HCT116 (cell line): ENCODE data around the gene MSI2. TPM values are rescaled to one million over a fixed set of nuclear protein-coding genes. Genes with fewer than 3 reads are reported as not detected.

Experiments used
- ATAC-seq: fragments of 200-7000 bp; cut with Tn5 transposase; 2 replicates; pipeline ENCODE4 v1.9.1; 2020; ENCODE audit warnings: mild to moderate bottlenecking, moderate library complexity
- BruUV-seq: library from RNA; stranded (reverse); fragments of 400-500 nt; replicated peaks from 2 replicates; lab custom pipeline; 2021; lab: Mats Ljungman, UMichigan
- CTCF ChIA-PET: fragments of 300-600 bp; sonication (Branson Sonifier 250); formaldehyde crosslinking; loops from one replicate; lab custom pipeline; 2021; ENCODE audit warnings: antibody characterized with exemption; lab: Charles Lee
- POLR2A ChIA-PET: fragments of 300-600, 350-600 bp; sonication (Branson Sonifier 250); formaldehyde crosslinking; loops from one replicate; lab custom pipeline; 2021; ENCODE audit warnings: antibody characterized with exemption; lab: Charles Lee
- RAD21 ChIA-PET, 2 experiments: fragments of 300-600 bp; sonication (Branson Sonifier 250); formaldehyde crosslinking; loops; one replicate each; lab custom pipeline; 2023; ENCODE audit warnings: low total read pairs in 2 of 2; ENCODE audit not compliant: uncharacterized antibody in 2 of 2, unreplicated experiment in 2 of 2, low non-redundant PET in 1 of 2; lab: Charles Lee
- DNase-seq: peaks from one replicate; pipeline ENCODE4 v3.0.0-alpha.2; 2010; ENCODE audit warnings: low read depth, low spot score
- H2AFZ ChIP-seq: fragments of 200-600 bp; shearing (Covaris generic), sonication (generic); 2 replicates; pipeline ENCODE4 v1.6.1; 2017; ENCODE audit warnings: low read depth, mixed run types, mixed read lengths, antibody characterized with exemption, low read length; ENCODE audit not compliant: poor library complexity, severe bottlenecking
- H3K27ac ChIP-seq: 2 replicates; pipeline ENCODE4 v1.5.1; 2012; ENCODE audit warnings: low read depth, low read length
- H3K27me3 ChIP-seq: fragments of 200-600 bp; sonication (generic); 2 replicates; pipeline ENCODE4 v1.6.1; 2016; ENCODE audit warnings: mixed run types, low read length, mixed read lengths; ENCODE audit not compliant: insufficient read depth
- H3K36me3 ChIP-seq, 2 experiments: fragments of 200-500 bp in 1 of 2; fragments of 200-600 bp in 1 of 2; sonication (Bioruptor generic) in 1 of 2; sonication (generic) in 1 of 2; 2 replicates each; pipeline versions ENCODE4 v1.5.1 to v1.6.1; 2014 to 2016; ENCODE audit warnings: low read length in 2 of 2, inconsistent platforms in 1 of 2, mixed read lengths in 1 of 2, mixed run types in 1 of 2; ENCODE audit not compliant: insufficient read depth in 2 of 2, control insufficient read depth in 1 of 2
- H3K4me1 ChIP-seq, 2 experiments: fragments of 200-600 bp in 1 of 2; sonication (generic) in 1 of 2; 2 replicates each; pipeline versions ENCODE4 v1.5.1 to v1.6.1; 2012 to 2017; ENCODE audit warnings: low read length in 2 of 2, inconsistent platforms in 1 of 2, mild to moderate bottlenecking in 1 of 2, mixed read lengths in 1 of 2, mixed run types in 1 of 2, moderate library complexity in 1 of 2; ENCODE audit not compliant: insufficient read depth in 2 of 2, control insufficient read depth in 1 of 2
- H3K4me2 ChIP-seq: fragments of 200-600 bp; sonication (generic); 2 replicates; pipeline ENCODE4 v1.6.1; 2017; ENCODE audit warnings: mixed run types, low read length, mixed read lengths
- H3K4me3 ChIP-seq, 2 experiments: fragments of 200-600 bp in 1 of 2; sonication (generic) in 1 of 2; replicated peaks in 1 of 2; 2 replicates each; pipeline ENCODE4 v1.5.1; 2011 to 2016; ENCODE audit warnings: low read length in 2 of 2, control low read depth in 1 of 2, low read depth in 1 of 2, mild to moderate bottlenecking in 1 of 2, mixed read lengths in 1 of 2, mixed run types in 1 of 2
- H3K79me2 ChIP-seq: fragments of 200-600 bp; sonication (generic); 2 replicates; pipeline ENCODE4 v1.6.1; 2017; ENCODE audit warnings: mild to moderate bottlenecking, mixed run types, low read length, moderate library complexity, mixed read lengths; ENCODE audit not compliant: insufficient read depth
- H3K9ac ChIP-seq: fragments of 200-600 bp; sonication (generic); 2 replicates; pipeline ENCODE4 v1.6.1; 2016; ENCODE audit warnings: low read length, mixed read lengths
- H3K9me2 ChIP-seq: fragments of 200-600 bp; sonication (generic), shearing (Covaris generic); 2 replicates; pipeline ENCODE4 v1.6.1; 2017; ENCODE audit warnings: mixed run types, mild to moderate bottlenecking, moderate library complexity; ENCODE audit not compliant: insufficient read depth
- H3K9me3 ChIP-seq, 2 experiments: fragments of 200-500 bp in 1 of 2; fragments of 200-600 bp in 1 of 2; sonication (Bioruptor generic) in 1 of 2; sonication (generic) in 1 of 2; 2 replicates each; pipeline ENCODE4 v1.6.1; 2014 to 2017; ENCODE audit warnings: low read length in 2 of 2, mixed read lengths in 2 of 2, inconsistent platforms in 1 of 2, low read depth in 1 of 2, mild to moderate bottlenecking in 1 of 2, mixed run types in 1 of 2, moderate library complexity in 1 of 2; ENCODE audit not compliant: control insufficient read depth in 1 of 2, insufficient read depth in 1 of 2
- H4K20me1 ChIP-seq: fragments of 200-600 bp; sonication (generic), shearing (Covaris generic); 2 replicates; pipeline ENCODE4 v1.6.1; 2017; ENCODE audit warnings: mixed run types, mild to moderate bottlenecking, moderate library complexity; ENCODE audit not compliant: insufficient read depth
- CBX3 ChIP-seq: IDR thresholded peaks from 2 replicates; pipeline ENCODE4 v1.6.1; 2012; ENCODE audit warnings: low read depth
- CEBPB ChIP-seq: IDR thresholded peaks from 2 replicates; pipeline ENCODE4 v1.6.1; 2012; ENCODE audit warnings: low read depth
- ELF1 ChIP-seq: IDR thresholded peaks from 2 replicates; pipeline ENCODE4 v1.6.1; 2012; ENCODE audit warnings: low read depth, borderline replicate concordance
- EZH2 ChIP-seq: fragments of 200-600 bp; sonication (generic); IDR thresholded peaks from 2 replicates; pipeline ENCODE4 v1.6.1; 2017; ENCODE audit warnings: antibody characterized with exemption, mixed run types
- EZH2phosphoT487 ChIP-seq: fragments of 200-600 bp; IDR thresholded peaks from 2 replicates; pipeline ENCODE4 v1.6.1; 2018; ENCODE audit warnings: antibody characterized with exemption, borderline replicate concordance
- FOSL1 ChIP-seq: IDR thresholded peaks from 2 replicates; pipeline ENCODE4 v1.6.1; 2012; ENCODE audit warnings: low read depth
- JUND ChIP-seq: IDR thresholded peaks from 2 replicates; pipeline ENCODE4 v1.6.1; 2012
- POLR2A ChIP-seq: IDR thresholded peaks from 2 replicates; pipeline ENCODE4 v1.7.0; 2011; ENCODE audit warnings: borderline replicate concordance; ENCODE audit not compliant: insufficient read depth, insufficient read length; ENCODE audit errors: extremely low read depth
- POLR2AphosphoS5 ChIP-seq: IDR thresholded peaks from 2 replicates; pipeline ENCODE4 v1.6.1; 2011; ENCODE audit warnings: mild to moderate bottlenecking, low read depth, low read length, moderate library complexity
- RAD21 ChIP-seq: IDR thresholded peaks from 2 replicates; pipeline ENCODE4 v1.6.1; 2012; ENCODE audit warnings: low read depth, mild to moderate bottlenecking
- SIN3A ChIP-seq: IDR thresholded peaks from 2 replicates; pipeline ENCODE4 v1.6.1; 2012; ENCODE audit warnings: low read depth
- SP1 ChIP-seq: IDR thresholded peaks from 2 replicates; pipeline ENCODE4 v1.6.1; 2012; ENCODE audit warnings: low read depth
- SRF ChIP-seq: IDR thresholded peaks from 2 replicates; pipeline ENCODE4 v1.6.1; 2012; ENCODE audit warnings: low read depth
- TCF7L2 ChIP-seq: IDR thresholded peaks from 2 replicates; pipeline ENCODE4 v1.7.0; 2011; ENCODE audit warnings: borderline replicate concordance, inconsistent platforms; ENCODE audit not compliant: insufficient read depth, insufficient read length; ENCODE audit errors: extremely low read depth
- YY1 ChIP-seq: IDR thresholded peaks from 2 replicates; pipeline ENCODE4 v1.6.1; 2011; ENCODE audit warnings: low read length, low read depth, moderate library complexity, mild to moderate bottlenecking; ENCODE audit not compliant: insufficient replicate concordance; ENCODE audit errors: extremely low read depth
- ZFX ChIP-seq: fragments of 450-650 bp; IDR thresholded peaks from 2 replicates; pipeline ENCODE4 v1.6.1; 2017
- intact Hi-C: fragments of 100-400 bp; cut with micrococcal nuclease; formaldehyde crosslinking; loops from 2 replicates; pipeline ENCODE4 v1.10.0; 2022
- total RNA-seq: library from RNA; stranded (reverse); gene quantifications from one replicate; pipeline ENCODE4 v1.2.1, GENCODE V29; 2021; ENCODE audit not compliant: unreplicated experiment
- TF ChIP-seq, protein P1 (sequence below), 3 experiments: fragments of 200-600 bp in 1 of 3; sonication (generic) in 1 of 3; IDR thresholded peaks in 2 of 3; conservative IDR thresholded peaks in 1 of 3; 2 replicates each; pipeline ENCODE4 v1.5.1; 2012 to 2017; ENCODE audit warnings: low read depth in 2 of 3, low read length in 2 of 3, antibody characterized with exemption in 1 of 3, borderline replicate concordance in 1 of 3, control low read depth in 1 of 3, mild to moderate bottlenecking in 1 of 3, mixed read lengths in 1 of 3, mixed run types in 1 of 3, moderate library complexity in 1 of 3; ENCODE audit not compliant: insufficient read depth in 1 of 3
- TF ChIP-seq, protein P2 (sequence below): IDR thresholded peaks from 2 replicates; pipeline ENCODE4 v1.6.1; 2012; ENCODE audit warnings: low read depth
- TF ChIP-seq, protein P3 (sequence below): IDR thresholded peaks from 2 replicates; pipeline ENCODE4 v1.6.1; 2011; ENCODE audit warnings: mild to moderate bottlenecking, low read length, moderate library complexity; ENCODE audit not compliant: insufficient replicate concordance; ENCODE audit errors: extremely low read depth
- TF ChIP-seq, protein P4 (sequence below): IDR thresholded peaks from 2 replicates; pipeline ENCODE4 v1.6.1; 2012

The MSI2 gene
- total RNA-seq, 1 experiment from 2014 or later = 137 TPM

DNA sequence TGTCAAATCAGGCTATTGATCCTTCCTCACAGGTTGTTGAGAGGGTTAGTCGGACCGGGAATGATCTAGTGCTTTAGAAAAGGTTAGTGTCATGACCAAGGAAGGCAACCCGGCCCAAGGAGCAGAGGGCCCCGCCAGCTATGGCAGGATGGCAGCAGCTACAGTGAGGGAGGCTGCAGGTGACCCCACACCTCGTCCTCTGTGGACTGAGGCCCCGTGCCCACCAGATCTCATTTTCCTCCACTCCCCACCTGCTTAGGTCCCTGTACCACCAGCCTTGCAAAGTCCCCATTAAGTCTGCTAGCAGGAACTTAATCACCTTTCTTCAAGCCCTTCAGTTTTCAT lies 381.3 kb downstream of the MSI2 start:
- H3K27ac ChIP-seq = no peak overlapping the region
- intact Hi-C loops = no loop called here
- peaks cover 0 to 2% of the 10 kb centered on the region in 2 experiments; a peak in 1 of 4 replicates for H3K36me3 ChIP-seq
- ChIA-PET CTCF (no interaction called here), POLR2A (no interaction called here), RAD21 (no interaction called here)
- no peaks in the 10 kb centered on the region for H4K20me1 ChIP-seq
- H3K4me2 ChIP-seq = no peak overlapping the region
- BruUV-seq = no TSS peak
- H3K4me1 ChIP-seq = no peaks in the 10 kb centered on the region
- no peak overlapping the region for H3K9ac ChIP-seq
- no peaks in the 10 kb centered on the region for H3K9me3 ChIP-seq
- no peaks in the 10 kb centered on the region for H3K9me2 ChIP-seq
- no peaks in the 10 kb centered on the region for H3K27me3 ChIP-seq
- no peak overlapping the region for H3K4me3 ChIP-seq
- TF ChIP-seq EZH2 (no peak), JUND (no peak), CEBPB (no peak), POLR2AphosphoS5 (no peak), FOSL1 (no peak), POLR2A (no peak), EZH2phosphoT487 (no peak), RAD21 (no peak), ZFX (no peak), SP1 (no peak), SIN3A (no peak), CBX3 (no peak), YY1 (no peak), TCF7L2 (no peak), SRF (no peak), ELF1 (no peak)
- TF ChIP-seq, protein P1, sequence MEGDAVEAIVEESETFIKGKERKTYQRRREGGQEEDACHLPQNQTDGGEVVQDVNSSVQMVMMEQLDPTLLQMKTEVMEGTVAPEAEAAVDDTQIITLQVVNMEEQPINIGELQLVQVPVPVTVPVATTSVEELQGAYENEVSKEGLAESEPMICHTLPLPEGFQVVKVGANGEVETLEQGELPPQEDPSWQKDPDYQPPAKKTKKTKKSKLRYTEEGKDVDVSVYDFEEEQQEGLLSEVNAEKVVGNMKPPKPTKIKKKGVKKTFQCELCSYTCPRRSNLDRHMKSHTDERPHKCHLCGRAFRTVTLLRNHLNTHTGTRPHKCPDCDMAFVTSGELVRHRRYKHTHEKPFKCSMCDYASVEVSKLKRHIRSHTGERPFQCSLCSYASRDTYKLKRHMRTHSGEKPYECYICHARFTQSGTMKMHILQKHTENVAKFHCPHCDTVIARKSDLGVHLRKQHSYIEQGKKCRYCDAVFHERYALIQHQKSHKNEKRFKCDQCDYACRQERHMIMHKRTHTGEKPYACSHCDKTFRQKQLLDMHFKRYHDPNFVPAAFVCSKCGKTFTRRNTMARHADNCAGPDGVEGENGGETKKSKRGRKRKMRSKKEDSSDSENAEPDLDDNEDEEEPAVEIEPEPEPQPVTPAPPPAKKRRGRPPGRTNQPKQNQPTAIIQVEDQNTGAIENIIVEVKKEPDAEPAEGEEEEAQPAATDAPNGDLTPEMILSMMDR (IDR thresholded peaks at IDR 0.05 in 2 of 3, conservative IDR thresholded peaks at IDR 0.05 in 1 of 3; ENCODE audit: borderline replicate concordance in 1 of 3, insufficient read depth in 1 of 3, low read depth in 2 of 3, low read length in 2 of 3) = no peak
- TF ChIP-seq, protein P2, sequence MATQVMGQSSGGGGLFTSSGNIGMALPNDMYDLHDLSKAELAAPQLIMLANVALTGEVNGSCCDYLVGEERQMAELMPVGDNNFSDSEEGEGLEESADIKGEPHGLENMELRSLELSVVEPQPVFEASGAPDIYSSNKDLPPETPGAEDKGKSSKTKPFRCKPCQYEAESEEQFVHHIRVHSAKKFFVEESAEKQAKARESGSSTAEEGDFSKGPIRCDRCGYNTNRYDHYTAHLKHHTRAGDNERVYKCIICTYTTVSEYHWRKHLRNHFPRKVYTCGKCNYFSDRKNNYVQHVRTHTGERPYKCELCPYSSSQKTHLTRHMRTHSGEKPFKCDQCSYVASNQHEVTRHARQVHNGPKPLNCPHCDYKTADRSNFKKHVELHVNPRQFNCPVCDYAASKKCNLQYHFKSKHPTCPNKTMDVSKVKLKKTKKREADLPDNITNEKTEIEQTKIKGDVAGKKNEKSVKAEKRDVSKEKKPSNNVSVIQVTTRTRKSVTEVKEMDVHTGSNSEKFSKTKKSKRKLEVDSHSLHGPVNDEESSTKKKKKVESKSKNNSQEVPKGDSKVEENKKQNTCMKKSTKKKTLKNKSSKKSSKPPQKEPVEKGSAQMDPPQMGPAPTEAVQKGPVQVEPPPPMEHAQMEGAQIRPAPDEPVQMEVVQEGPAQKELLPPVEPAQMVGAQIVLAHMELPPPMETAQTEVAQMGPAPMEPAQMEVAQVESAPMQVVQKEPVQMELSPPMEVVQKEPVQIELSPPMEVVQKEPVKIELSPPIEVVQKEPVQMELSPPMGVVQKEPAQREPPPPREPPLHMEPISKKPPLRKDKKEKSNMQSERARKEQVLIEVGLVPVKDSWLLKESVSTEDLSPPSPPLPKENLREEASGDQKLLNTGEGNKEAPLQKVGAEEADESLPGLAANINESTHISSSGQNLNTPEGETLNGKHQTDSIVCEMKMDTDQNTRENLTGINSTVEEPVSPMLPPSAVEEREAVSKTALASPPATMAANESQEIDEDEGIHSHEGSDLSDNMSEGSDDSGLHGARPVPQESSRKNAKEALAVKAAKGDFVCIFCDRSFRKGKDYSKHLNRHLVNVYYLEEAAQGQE = no peak
- TF ChIP-seq, protein P3, sequence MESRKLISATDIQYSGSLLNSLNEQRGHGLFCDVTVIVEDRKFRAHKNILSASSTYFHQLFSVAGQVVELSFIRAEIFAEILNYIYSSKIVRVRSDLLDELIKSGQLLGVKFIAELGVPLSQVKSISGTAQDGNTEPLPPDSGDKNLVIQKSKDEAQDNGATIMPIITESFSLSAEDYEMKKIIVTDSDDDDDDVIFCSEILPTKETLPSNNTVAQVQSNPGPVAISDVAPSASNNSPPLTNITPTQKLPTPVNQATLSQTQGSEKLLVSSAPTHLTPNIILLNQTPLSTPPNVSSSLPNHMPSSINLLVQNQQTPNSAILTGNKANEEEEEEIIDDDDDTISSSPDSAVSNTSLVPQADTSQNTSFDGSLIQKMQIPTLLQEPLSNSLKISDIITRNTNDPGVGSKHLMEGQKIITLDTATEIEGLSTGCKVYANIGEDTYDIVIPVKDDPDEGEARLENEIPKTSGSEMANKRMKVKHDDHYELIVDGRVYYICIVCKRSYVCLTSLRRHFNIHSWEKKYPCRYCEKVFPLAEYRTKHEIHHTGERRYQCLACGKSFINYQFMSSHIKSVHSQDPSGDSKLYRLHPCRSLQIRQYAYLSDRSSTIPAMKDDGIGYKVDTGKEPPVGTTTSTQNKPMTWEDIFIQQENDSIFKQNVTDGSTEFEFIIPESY = no peak
- TF ChIP-seq, protein P4, sequence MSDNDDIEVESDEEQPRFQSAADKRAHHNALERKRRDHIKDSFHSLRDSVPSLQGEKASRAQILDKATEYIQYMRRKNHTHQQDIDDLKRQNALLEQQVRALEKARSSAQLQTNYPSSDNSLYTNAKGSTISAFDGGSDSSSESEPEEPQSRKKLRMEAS = no peak
- DNase-seq = no peak
- H2AFZ ChIP-seq = no peak overlapping the region
- no peak for ATAC-seq
- H3K79me2 ChIP-seq = no peaks in the 10 kb centered on the region
